Fibroblast of lung (primary cell): Measurements from ENCODE around the gene CNTNAP3B. TPM values are rescaled to one million over a fixed set of nuclear protein-coding genes. Genes with fewer than 3 reads are reported as not detected.
"Not testable (repeated sequence)": the region's sequence is repeated elsewhere in the genome, so short reads cannot be mapped to it uniquely, and the experiment has no call there.

Source experiments
- DNase-seq, 2 donors: peaks; one replicate each; pipeline versions ENCODE4 v3.0.0 to v3.0.0-alpha.2; 2010; ENCODE audit warnings: low read depth in 2 of 2
- H2AFZ ChIP-seq: 2 replicates; pipeline ENCODE4 v1.5.1; 2012; ENCODE audit warnings: low read length, control low read depth, inconsistent platforms
- H3K27ac ChIP-seq: 2 replicates; pipeline ENCODE4 v1.5.1; 2011; ENCODE audit warnings: low read length, control low read depth; ENCODE audit not compliant: insufficient read depth
- H3K27me3 ChIP-seq: 2 replicates; pipeline ENCODE4 v1.5.1; 2011; ENCODE audit warnings: mild to moderate bottlenecking, low read length; ENCODE audit not compliant: control insufficient read depth, insufficient read depth
- H3K36me3 ChIP-seq: 2 replicates; pipeline ENCODE4 v1.5.1; 2011; ENCODE audit warnings: low read length; ENCODE audit not compliant: control insufficient read depth, insufficient read depth
- H3K4me1 ChIP-seq: 2 replicates; pipeline ENCODE4 v1.5.1; 2011; ENCODE audit warnings: low read length; ENCODE audit not compliant: control insufficient read depth, insufficient read depth; ENCODE audit errors: extremely low read depth
- H3K4me2 ChIP-seq: 2 replicates; pipeline ENCODE4 v1.5.1; 2011; ENCODE audit warnings: low read length, control low read depth; ENCODE audit not compliant: insufficient read depth; ENCODE audit errors: extremely low read depth
- H3K4me3 ChIP-seq, 4 experiments: fragments of 200-600 bp in 1 of 4; sonication (generic) in 1 of 4; replicated peaks in 1 of 4; 2 replicates each; pipeline ENCODE4 v1.5.1; 2011 to 2016; ENCODE audit warnings: low read length in 4 of 4, low read depth in 3 of 4, mild to moderate bottlenecking in 3 of 4, control low read depth in 2 of 4, inconsistent platforms in 1 of 4, mixed read lengths in 1 of 4; ENCODE audit not compliant: insufficient read depth in 1 of 4; ENCODE audit errors: control extremely low read depth in 1 of 4
- H3K79me2 ChIP-seq: 2 replicates; pipeline ENCODE4 v1.5.1; 2012; ENCODE audit warnings: mild to moderate bottlenecking, low read length, inconsistent platforms; ENCODE audit not compliant: control insufficient read depth, insufficient read depth
- H3K9ac ChIP-seq: 2 replicates; pipeline ENCODE4 v1.5.1; 2011; ENCODE audit warnings: mild to moderate bottlenecking, low read length, control low read depth; ENCODE audit not compliant: insufficient read depth
- H3K9me3 ChIP-seq: 2 replicates; pipeline ENCODE4 v1.5.1; 2012; ENCODE audit warnings: low read depth, low read length; ENCODE audit not compliant: control insufficient read depth, insufficient read depth
- H4K20me1 ChIP-seq: 2 replicates; pipeline ENCODE4 v1.5.1; 2011; ENCODE audit warnings: low read length; ENCODE audit not compliant: control insufficient read depth, insufficient read depth; ENCODE audit errors: extremely low read depth
- polyA plus RNA-seq, 2 donors: library from polyadenylated mRNA; depleted of rRNA in 1 of 2; stranded (reverse) in 1 of 2; unstranded in 1 of 2; fragments of >200 nt; gene quantifications; 2 replicates each; pipeline ENCODE4 v1.2.1, GENCODE V29; 2011 to 2012; ENCODE audit warnings: missing spikeins in 1 of 2
- total RNA-seq: library from RNA; depleted of rRNA; stranded (reverse); fragments of >200 nt; gene quantifications from 2 replicates; pipeline ENCODE4 v1.2.1, GENCODE V29; 2014

The CNTNAP3B gene
- total and polyA plus RNA-seq, 2 donors (not counting 1 experiment from before 2014, with no cell fraction given) = 0.73 TPM; not detected in 1

- DNase-seq, H3K27ac ChIP-seq, H3K4me1 ChIP-seq, H2AFZ ChIP-seq, H3K4me3 ChIP-seq, H3K27me3 ChIP-seq, H3K79me2 ChIP-seq, H3K9ac ChIP-seq, H3K4me2 ChIP-seq, H3K36me3 ChIP-seq, H4K20me1 ChIP-seq, H3K9me3 ChIP-seq: not testable (repeated sequence)
Measured at GRCh38 chr9:42044422-42045010, 84.7 kb downstream of the CNTNAP3B start.

- H4K20me1 ChIP-seq, H3K27ac ChIP-seq, H3K9ac ChIP-seq, H3K4me2 ChIP-seq, H3K36me3 ChIP-seq, H3K27me3 ChIP-seq, H3K4me3 ChIP-seq, H3K79me2 ChIP-seq, H3K4me1 ChIP-seq, H2AFZ ChIP-seq, H3K9me3 ChIP-seq, DNase-seq: not testable (repeated sequence)
Measured at GRCh38 chr9:42033541-42033940, 95.7 kb downstream of the CNTNAP3B start.

- H2AFZ ChIP-seq, H3K4me3 ChIP-seq, H3K4me2 ChIP-seq, H3K79me2 ChIP-seq, DNase-seq, H4K20me1 ChIP-seq, H3K27ac ChIP-seq, H3K27me3 ChIP-seq, H3K9me3 ChIP-seq, H3K9ac ChIP-seq, H3K36me3 ChIP-seq, H3K4me1 ChIP-seq: not testable (repeated sequence)
Measured at GRCh38 chr9:42020639-42021038, 108.6 kb downstream of the CNTNAP3B start.

- not testable (repeated sequence) for H3K27me3 ChIP-seq, H3K4me3 ChIP-seq, H3K9ac ChIP-seq, H3K9me3 ChIP-seq, H2AFZ ChIP-seq, H3K4me1 ChIP-seq, H3K79me2 ChIP-seq, H3K27ac ChIP-seq, H3K36me3 ChIP-seq, H3K4me2 ChIP-seq, H4K20me1 ChIP-seq
- peak; percentile 1 to 30 for DNase-seq
Measured at GRCh38 chr9:42018220-42018922, 110.9 kb downstream of the CNTNAP3B start.

- not testable (repeated sequence) for H3K27me3 ChIP-seq, H3K27ac ChIP-seq, H3K4me1 ChIP-seq, H3K4me2 ChIP-seq, H3K4me3 ChIP-seq, DNase-seq, H3K9ac ChIP-seq, H4K20me1 ChIP-seq, H3K9me3 ChIP-seq, H2AFZ ChIP-seq, H3K36me3 ChIP-seq, H3K79me2 ChIP-seq
Measured at GRCh38 chr9:42014317-42014716, 114.9 kb downstream of the CNTNAP3B start.

- DNase-seq, H3K27me3 ChIP-seq: not testable (repeated sequence)
Measured at GRCh38 chr9:41991607-41992006, 137.6 kb downstream of the CNTNAP3B start.

GRCh38 chr9:41980271-41980670 lies 149.0 kb downstream of the CNTNAP3B start:
- DNase-seq, H3K36me3 ChIP-seq, H3K27ac ChIP-seq, H3K79me2 ChIP-seq, H3K4me2 ChIP-seq, H3K4me1 ChIP-seq, H3K9me3 ChIP-seq, H3K27me3 ChIP-seq, H2AFZ ChIP-seq, H4K20me1 ChIP-seq, H3K4me3 ChIP-seq, H3K9ac ChIP-seq: not testable (repeated sequence)

More at GRCh38 chr9:41991607-41992006, 137.6 kb downstream of the CNTNAP3B start:
- not testable (repeated sequence) for H3K27ac ChIP-seq, H3K9ac ChIP-seq, H3K79me2 ChIP-seq, H3K4me3 ChIP-seq, H4K20me1 ChIP-seq, H3K4me1 ChIP-seq, H3K4me2 ChIP-seq, H2AFZ ChIP-seq, H3K9me3 ChIP-seq, H3K36me3 ChIP-seq
